Vagina (tissue), 2 donors: ENCODE results near the gene KCNN3. TPM values are rescaled to one million over a fixed set of nuclear protein-coding genes. Genes with fewer than 3 reads are reported as not detected.

Experiments
- DNase-seq, 2 donors: peaks; one replicate each; pipeline ENCODE4 v3.0.0-alpha.2; 2017; ENCODE audit errors: extremely low spot score in 2 of 2
- H3K27ac ChIP-seq: fragments of 200-600 bp; sonication (generic); one replicate; pipeline ENCODE4 v1.5.1; 2019
- H3K27me3 ChIP-seq: fragments of 200-600 bp; sonication (generic); one replicate; pipeline ENCODE4 v1.5.1; 2019
- H3K36me3 ChIP-seq, 2 donors: fragments of 200-600 bp; sonication (generic); one replicate each; pipeline ENCODE4 v1.5.1; 2017 to 2019
- H3K4me1 ChIP-seq: fragments of 200-600 bp; sonication (generic); one replicate; pipeline ENCODE4 v1.5.1; 2019
- H3K4me3 ChIP-seq, 2 donors: fragments of 200-600 bp; sonication (generic); 1 replicate in 1 of 2; 2 replicates in 1 of 2; pipeline ENCODE4 v1.5.1; 2016 to 2019
- H3K9me3 ChIP-seq: fragments of 200-600 bp; sonication (generic); one replicate; pipeline ENCODE4 v1.5.1; 2019
- POLR2A ChIP-seq, 2 donors: fragments of 450-650 bp; IDR thresholded peaks; one replicate each; pipeline ENCODE4 v1.6.1; 2017; ENCODE audit warnings: antibody characterized with exemption in 2 of 2, mild to moderate bottlenecking in 2 of 2, moderate library complexity in 2 of 2
- POLR2AphosphoS5 ChIP-seq, 2 donors: sonication (generic); formaldehyde crosslinking; IDR thresholded peaks; one replicate each; pipeline ENCODE4 v1.9.0; 2017; ENCODE audit warnings: antibody characterized with exemption in 2 of 2, mild to moderate bottlenecking in 2 of 2, low read depth in 1 of 2; ENCODE audit not compliant: insufficient read depth in 1 of 2
- intact Hi-C: fragments of 100-400 bp; cut with DNase I; formaldehyde crosslinking; loops from one replicate; pipeline ENCODE4 v1.15.1; 2023
- total RNA-seq: library from RNA; depleted of rRNA; stranded (reverse); fragments of >200 nt; gene quantifications from one replicate; pipeline ENCODE4 v1.2.3, GENCODE V29; 2016
- TF ChIP-seq, protein P1 (sequence below), 3 experiments: fragments of 450-650 bp in 2 of 3; fragments of 200-600 bp in 1 of 3; sonication (generic) in 1 of 3; IDR thresholded peaks; one replicate each; pipeline ENCODE4 v1.5.1; 2017 to 2019; ENCODE audit warnings: antibody characterized with exemption in 3 of 3, mild to moderate bottlenecking in 2 of 3, moderate library complexity in 2 of 3

KCNN3 gene
- total RNA-seq, 1 donor from 2014 or later = 7.4 TPM

DNA sequence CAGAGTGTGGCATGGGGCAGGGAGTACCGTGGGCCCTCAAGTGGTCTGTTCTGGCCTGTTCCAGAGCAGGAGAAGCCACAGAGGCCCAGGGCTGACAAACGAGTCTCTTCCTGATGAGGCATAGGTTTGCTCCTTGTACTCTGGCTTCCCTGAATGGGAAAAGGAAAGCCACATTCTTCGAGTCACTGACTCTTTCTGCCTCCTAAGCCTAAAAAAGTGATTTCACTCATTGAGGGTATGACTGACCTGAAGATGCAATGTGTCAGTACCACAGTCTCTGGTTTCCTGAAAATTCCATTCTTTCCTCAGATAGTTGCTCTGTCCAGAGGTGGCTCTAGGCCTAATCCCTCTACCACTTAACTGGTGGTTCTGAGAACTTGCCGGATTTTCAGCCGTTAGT is 92.3 kb downstream of the KCNN3 start:
- DNase-seq = no peak
- H3K36me3 ChIP-seq = no peaks in the 10 kb centered on the region
- intact Hi-C loops = no loop called here
- no peaks in the 10 kb centered on the region for H3K27me3 ChIP-seq
- no peak overlapping the region for H3K4me3 ChIP-seq
- H3K4me1 ChIP-seq = no peaks in the 10 kb centered on the region
- H3K27ac ChIP-seq = no peak overlapping the region
- TF ChIP-seq POLR2A (IDR thresholded peaks at IDR 0.05) (no peak), POLR2AphosphoS5 (IDR thresholded peaks at IDR 0.05; ENCODE audit: insufficient read depth in 1 of 2, low read depth in 1 of 2) (no peak)
- TF ChIP-seq, protein P1, sequence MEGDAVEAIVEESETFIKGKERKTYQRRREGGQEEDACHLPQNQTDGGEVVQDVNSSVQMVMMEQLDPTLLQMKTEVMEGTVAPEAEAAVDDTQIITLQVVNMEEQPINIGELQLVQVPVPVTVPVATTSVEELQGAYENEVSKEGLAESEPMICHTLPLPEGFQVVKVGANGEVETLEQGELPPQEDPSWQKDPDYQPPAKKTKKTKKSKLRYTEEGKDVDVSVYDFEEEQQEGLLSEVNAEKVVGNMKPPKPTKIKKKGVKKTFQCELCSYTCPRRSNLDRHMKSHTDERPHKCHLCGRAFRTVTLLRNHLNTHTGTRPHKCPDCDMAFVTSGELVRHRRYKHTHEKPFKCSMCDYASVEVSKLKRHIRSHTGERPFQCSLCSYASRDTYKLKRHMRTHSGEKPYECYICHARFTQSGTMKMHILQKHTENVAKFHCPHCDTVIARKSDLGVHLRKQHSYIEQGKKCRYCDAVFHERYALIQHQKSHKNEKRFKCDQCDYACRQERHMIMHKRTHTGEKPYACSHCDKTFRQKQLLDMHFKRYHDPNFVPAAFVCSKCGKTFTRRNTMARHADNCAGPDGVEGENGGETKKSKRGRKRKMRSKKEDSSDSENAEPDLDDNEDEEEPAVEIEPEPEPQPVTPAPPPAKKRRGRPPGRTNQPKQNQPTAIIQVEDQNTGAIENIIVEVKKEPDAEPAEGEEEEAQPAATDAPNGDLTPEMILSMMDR (IDR thresholded peaks at IDR 0.05) = no peak
- H3K9me3 ChIP-seq = no peaks in the 10 kb centered on the region

DNA sequence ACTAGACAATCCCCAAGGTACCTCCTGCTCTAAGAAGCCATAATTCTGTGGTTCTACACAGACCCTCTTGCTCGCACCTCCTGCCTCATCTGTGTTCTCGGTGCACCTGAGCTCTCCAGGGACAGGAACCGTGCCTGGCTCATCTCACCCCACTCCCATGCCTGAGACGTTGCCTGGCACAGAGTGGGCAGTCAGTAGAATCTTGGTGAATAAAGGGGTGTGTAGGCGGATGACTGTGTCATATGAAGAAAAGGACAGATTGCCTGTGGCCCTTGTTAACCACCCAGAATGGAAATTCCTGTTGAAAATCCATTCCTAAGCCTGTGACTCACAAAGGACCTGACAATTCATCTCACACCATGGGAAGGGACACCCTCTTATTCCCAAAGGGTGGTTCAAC is 92.9 kb downstream of the KCNN3 start:
- no peak for DNase-seq
- no peak overlapping the region for H3K27ac ChIP-seq
- TF ChIP-seq, protein P1 (IDR thresholded peaks at IDR 0.05) = no peak
- TF ChIP-seq POLR2AphosphoS5 (IDR thresholded peaks at IDR 0.05; ENCODE audit: insufficient read depth in 1 of 2, low read depth in 1 of 2) (no peak), POLR2A (IDR thresholded peaks at IDR 0.05) (no peak)
- H3K4me1 ChIP-seq = no peaks in the 10 kb centered on the region
- H3K27me3 ChIP-seq = no peaks in the 10 kb centered on the region
- no peaks in the 10 kb centered on the region for H3K36me3 ChIP-seq
- intact Hi-C loops = no loop called here
- no peak overlapping the region for H3K4me3 ChIP-seq
- no peaks in the 10 kb centered on the region for H3K9me3 ChIP-seq

DNA sequence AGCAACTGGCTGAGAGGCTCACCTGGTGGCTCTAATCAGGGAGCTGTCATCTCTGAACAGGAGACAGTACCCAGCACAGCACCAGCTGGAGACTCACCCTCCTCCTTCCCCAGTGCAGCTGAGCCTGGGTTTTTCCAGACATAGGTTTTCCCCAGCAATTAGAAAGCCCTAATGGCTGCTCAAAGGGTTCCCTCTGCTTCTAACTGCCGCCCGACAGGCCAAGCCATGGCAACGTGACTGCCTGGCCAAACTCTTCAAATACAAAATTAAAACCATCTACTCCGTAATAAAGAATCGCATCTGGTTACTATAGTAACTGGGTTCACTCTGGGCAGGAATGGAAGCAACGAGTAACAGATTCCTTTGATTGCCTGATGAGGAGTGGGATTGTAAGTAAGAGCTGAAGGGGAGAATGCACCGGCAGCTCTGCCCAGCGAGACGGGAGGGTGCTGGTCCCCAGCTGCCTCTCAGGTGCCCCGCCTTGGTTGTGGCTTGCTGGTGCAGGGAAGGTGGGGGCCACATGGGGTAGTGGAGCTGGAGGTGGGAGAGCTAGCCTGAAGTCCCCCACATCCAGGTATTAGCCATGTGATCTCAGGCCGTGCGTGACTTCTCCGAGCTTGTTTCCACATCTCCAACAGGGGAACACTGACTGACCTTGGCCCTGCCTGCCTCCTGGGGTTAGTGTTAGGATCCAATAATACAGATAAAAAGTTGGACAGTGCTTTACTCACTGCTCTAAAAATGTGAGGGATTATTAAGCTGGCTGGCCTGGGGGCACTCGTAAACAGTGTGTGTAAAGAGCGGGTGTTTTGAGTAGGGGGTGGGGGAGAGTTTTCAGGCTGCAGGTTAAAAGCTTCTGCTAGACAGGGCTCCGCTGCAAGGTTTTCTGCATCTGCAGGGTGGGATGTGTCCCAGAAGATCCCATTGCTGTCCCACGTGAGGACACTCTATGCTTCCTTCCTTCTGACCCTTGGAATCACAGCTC is 94.2 kb downstream of the KCNN3 start:
- Histone ChIP-seq H3K9me3 (no peaks in the 10 kb centered on the region), H3K27ac (no peak overlapping the region), H3K4me1 (no peaks in the 10 kb centered on the region), H3K27me3 (no peaks in the 10 kb centered on the region), H3K36me3 (no peaks in the 10 kb centered on the region), H3K4me3 (no peak overlapping the region)
- no peak for DNase-seq
- TF ChIP-seq, protein P1 (IDR thresholded peaks at IDR 0.05) = no peak
- TF ChIP-seq POLR2A (IDR thresholded peaks at IDR 0.05) (no peak), POLR2AphosphoS5 (IDR thresholded peaks at IDR 0.05; ENCODE audit: insufficient read depth in 1 of 2, low read depth in 1 of 2) (no peak)
- intact Hi-C loops = no loop called here

DNA sequence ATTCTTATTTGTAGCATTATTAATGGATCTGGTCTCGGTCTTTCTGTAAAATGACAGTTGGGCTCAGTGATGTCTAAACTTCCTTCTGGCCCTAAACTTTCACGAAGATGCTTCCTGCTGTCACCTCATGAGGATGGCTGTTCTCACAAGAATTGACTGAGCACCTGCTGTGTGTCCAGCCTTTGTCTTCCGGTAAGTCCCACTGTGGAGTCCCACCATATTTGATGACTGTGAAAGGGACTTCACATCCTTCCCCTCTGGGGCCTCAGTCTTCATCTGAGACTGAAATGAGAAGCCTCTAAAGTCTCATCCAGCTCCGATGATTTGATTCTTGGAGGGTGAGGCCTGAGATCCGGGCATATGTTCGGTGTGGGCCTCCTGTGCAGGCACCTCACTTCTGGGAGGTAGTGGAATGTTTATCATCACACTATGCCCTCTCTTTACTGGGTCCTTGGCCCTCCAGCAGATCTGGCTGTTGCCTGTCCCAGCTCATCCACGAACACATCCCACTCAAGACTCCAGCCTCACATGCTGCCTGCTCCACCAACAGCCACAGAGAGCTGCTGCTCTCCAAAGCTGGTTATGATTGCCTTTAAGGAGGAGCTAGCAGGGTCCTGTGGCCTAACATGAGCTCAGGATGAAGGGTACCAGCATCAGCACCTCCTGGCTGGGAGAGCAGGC is 95.8 kb downstream of the KCNN3 start:
- intact Hi-C loops = no loop called here
- Histone ChIP-seq H3K4me3 (no peak overlapping the region), H3K27ac (no peak overlapping the region), H3K9me3 (no peaks in the 10 kb centered on the region), H3K4me1 (no peaks in the 10 kb centered on the region), H3K36me3 (no peaks in the 10 kb centered on the region), H3K27me3 (no peaks in the 10 kb centered on the region)
- no peak for DNase-seq
- TF ChIP-seq, protein P1 (IDR thresholded peaks at IDR 0.05) = no peak
- TF ChIP-seq POLR2A (IDR thresholded peaks at IDR 0.05) (no peak), POLR2AphosphoS5 (IDR thresholded peaks at IDR 0.05; ENCODE audit: insufficient read depth in 1 of 2, low read depth in 1 of 2) (no peak)
